GM19240 (cell line): Measurements from ENCODE around the gene EIF4G3.
"Not testable (repeated sequence)": the region's sequence is repeated elsewhere in the genome, so short reads cannot be mapped to it uniquely, and the experiment has no call there.

Experiments used
- DNase-seq: peaks from one replicate; pipeline ENCODE4 v3.0.0; 2011; ENCODE audit warnings: low spot score; ENCODE audit not compliant: insufficient read length

Gene EIF4G3

DNA sequence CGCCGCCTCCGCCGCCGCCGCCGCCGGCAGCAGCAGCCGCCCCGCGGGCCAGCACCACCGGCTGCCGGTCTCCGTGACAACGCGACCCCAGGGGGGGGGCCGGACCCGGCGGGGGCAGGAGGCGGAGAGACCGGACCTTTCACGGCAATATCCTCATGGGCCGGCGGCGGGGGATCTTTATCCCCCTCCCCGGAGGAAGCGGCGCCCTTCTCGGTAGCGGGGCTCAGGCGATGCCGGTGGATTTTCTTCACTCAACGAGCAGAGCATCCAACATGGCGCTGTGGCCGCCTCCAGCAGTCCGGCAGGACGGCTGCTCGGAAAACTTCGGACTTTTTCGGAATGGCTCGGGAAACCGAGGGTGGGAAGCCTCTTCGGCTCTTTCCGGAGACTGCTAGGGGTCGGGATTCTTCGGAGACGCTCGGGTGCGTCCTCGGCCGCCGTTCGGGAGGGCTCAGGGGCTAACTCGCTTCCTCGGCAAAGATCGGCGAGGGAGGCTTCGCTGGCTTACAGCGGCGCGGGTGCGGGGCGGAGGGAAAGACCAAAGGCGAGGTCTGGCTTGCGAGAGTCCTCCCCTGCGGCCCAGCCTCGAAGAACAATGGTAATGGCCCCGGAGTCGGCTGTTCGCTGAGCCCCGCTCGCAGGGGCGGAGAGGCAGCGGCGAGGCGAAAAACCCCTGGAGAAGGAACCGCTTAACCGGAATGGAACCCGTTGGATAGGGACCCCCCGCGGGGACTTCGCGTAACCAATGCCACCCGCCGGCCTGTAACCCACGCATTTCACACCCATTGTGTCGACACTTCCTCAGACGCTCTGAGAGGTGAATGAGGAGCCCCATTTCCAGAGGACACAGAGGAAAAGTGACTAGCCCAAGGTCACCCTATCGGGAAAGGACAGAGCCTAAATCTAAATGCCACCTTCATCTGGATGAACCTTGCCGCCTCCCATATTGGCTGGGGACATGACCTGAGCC, at the start of gene EIF4G3:
EIF4G3 (minus strand) TSS at position 312 of the 970 bp plus-strand sequence. CDS start 174,155 bp downstream, outside the sequence.
- DNase-seq, result peak; percentile 95

DNA sequence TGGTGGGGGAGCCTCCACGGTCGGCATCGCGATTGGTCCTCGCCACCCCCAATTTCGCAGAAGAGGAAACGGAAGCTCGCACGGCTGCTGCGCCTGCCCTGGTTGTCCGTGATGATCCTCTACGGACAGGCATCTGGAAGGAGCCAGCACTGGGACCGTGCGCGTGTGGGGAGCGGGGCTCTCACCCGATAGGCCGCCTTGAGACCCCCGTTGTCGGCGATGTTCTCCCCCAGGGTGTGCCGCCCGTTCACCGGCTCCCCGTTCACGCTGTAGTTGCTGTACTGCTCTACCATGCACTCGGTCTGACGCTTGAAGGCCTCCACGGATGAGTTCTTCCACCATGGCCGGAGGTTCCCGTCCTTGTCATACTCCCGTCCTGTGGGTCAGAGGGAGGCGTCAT, 48.4 kb upstream of the EIF4G3 start:
- DNase-seq, result no peak

DNA sequence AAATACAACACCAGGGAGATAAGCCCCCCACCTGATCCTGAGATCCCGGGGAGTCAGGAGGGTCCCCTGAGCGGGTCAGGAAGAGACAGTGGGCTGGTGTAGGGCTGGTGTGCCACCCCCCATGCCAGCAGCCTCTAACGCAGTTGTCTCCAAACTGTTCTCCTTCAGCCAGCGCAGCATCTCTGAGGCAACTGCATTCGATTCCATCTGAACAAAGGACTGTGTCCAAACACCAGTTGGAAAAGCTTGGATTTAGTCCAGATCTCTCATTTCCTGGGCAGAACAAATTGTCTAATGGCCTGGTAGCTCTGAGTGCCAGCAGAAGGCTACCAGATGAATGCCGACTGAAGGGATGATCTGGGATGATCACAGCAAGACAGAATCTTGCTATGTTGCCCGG, 44.1 kb upstream of the EIF4G3 start:
- no peak for DNase-seq

- no peak for DNase-seq
Observed at GRCh38 chr1:21219674-21220073, 43.0 kb upstream of the EIF4G3 start.

DNA sequence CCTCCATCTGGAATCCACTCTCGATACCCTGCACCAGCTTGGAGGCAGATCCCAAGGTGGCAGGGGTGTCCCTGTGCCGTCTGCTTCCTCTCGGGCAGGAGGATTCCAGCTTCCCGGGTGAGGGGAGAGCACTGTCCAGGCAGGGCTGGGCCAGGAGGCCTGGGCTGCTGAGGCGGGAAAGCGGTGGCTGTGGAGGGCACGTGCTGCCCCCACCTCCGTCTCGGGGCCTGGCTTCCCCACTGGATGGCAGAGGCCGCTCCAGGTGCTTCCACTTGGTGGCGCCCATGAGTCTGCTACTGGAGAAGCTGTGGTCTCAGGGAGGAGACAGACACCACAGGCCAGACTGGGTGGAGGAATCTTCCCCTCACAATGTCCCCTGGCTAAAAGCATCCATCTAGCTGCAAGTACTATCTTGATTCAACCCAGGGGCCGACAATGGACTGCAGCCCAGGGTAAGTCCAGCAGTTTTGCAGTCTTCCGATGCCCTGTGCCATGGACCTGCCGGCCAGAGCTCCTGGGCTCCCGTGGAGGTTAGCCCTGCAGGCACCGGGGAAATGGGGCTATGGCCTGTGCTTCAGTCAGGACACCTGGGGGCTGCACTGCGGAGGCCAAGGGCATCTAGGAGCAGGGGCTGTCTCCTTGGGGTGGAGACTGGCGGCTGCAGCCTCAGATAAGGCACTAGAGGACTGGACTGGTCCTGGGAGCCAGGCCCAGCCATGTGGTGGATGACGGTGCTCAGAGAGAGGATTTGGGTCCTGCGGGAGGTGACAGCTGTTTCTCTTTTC, 41.3 kb upstream of the EIF4G3 start:
- DNase-seq, result no peak

GRCh38 chr1:21216835-21217811, 40.4 kb upstream of the EIF4G3 start:
- DNase-seq, result no peak

DNA sequence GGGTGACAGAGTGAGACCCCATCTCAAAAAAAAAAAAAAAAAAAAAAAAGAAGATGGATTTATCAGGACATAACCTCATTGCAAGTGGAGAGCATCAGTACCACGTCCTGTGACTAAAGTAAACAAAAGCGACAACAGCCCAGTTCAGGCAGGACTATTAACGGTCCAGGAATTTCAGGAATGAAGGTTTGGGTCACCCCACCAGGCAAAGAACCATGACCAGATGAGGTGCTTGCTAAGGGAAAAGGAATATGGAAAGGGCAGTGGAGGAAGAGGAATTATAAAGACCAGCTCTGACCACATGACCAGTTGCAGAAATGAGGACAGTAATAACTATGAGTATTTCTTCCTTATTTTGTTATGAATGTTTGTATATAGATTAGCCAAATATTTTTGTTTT, 35.4 kb upstream of the EIF4G3 start:
- no peak for DNase-seq

GRCh38 chr1:21208137-21208700, 31.5 kb upstream of the EIF4G3 start:
- not testable (repeated sequence) for DNase-seq

- no peak for DNase-seq
Observed at GRCh38 chr1:21206117-21206516, 29.4 kb upstream of the EIF4G3 start.

DNA sequence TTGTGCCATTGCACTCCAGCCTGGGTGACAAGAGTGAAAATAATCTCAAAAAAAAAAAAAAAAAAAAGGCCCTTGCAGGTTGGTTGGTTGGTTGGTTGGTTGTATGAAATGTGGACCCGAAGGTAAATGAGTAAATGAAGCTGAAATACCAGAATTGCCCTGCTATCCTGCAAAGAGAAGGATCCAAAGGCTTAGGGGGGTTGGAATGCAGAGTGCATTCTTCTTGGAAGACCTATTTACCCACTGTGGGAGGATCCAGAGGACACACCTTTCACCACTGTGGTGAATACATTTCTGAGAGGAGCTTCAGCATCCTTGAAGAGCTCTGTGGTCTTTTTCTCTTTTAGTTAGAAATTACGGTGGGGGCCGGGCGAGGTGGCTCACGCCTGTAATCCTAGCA, 28.7 kb upstream of the EIF4G3 start:
- DNase-seq, result no peak

GRCh38 chr1:21201650-21202049, 25.0 kb upstream of the EIF4G3 start:
- no peak for DNase-seq

- not testable (repeated sequence) for DNase-seq
Observed at GRCh38 chr1:21201238-21201637, 24.5 kb upstream of the EIF4G3 start.

GRCh38 chr1:21200767-21201166, 24.1 kb upstream of the EIF4G3 start:
- no peak for DNase-seq

- DNase-seq, result no peak
Observed at GRCh38 chr1:21198929-21199328, 22.2 kb upstream of the EIF4G3 start.

DNA sequence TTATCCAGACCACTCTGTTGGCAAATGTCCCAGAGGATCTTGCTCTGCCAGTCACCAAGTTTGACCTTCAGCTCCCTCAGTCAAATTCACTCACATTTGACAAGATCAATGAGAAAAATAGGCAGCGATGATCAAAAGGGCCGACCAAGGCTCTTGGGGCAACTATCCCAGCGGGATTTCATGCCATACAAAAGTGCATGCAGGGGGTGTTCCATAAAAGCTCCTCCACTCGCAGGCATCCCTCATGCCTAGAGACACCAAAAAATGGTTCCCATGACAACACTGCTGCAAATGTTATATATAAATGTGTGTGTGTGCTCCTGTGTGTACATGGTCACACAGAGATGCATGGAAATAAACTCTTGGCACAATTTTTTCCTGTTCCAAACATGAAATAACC, 16.2 kb upstream of the EIF4G3 start:
- no peak for DNase-seq

DNA sequence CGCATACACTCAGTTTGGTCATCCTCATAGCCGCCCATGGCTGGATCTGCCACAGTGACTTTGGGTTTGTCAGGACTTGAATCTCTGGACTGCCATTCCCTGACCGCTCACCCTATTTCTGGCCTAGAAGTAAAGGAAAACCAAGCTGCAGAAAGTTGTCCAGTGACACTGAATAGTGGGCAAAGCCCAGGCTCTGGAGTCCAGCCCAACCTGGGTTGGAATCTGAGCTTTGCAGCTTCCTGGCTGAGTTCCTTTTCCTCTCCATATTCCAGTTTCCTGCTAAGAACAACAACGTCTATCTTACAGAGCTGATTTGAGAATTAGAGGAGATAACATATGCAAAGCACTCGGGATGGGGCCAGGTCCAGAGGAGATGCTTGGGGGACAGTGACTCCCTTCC, 15.6 kb upstream of the EIF4G3 start:
- no peak for DNase-seq

GRCh38 chr1:21190771-21191170, 14.1 kb upstream of the EIF4G3 start:
- DNase-seq, result not testable (repeated sequence)

GRCh38 chr1:21189906-21190500, 13.3 kb upstream of the EIF4G3 start:
- DNase-seq, result no peak

DNA sequence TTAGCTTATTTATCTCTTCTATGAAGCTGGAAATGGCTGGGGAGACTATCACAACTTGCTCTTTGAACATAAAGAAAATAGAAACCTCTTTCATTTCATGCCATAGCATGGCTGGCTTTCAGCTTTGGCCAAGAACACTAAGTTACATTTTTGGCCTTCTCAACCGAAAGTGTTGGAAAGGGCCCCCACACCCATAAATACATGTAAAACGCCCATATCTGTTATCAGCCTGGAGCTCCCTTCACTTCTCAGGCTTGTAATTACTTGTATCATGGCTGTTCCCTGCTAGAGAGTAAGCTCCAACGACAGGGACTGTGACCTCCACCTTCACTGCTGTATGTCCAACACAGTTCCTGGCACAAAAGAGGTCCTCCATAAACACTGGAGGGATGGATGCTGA, 12.7 kb upstream of the EIF4G3 start:
- no peak for DNase-seq

GRCh38 chr1:21188235-21188634, 11.5 kb upstream of the EIF4G3 start:
- no peak for DNase-seq
